HG02973 (cell line): Measurements from ENCODE around the gene ZNF621.

Experiments
- ATAC-seq: cut with Tn5 transposase; IDR thresholded peaks from one replicate; pipeline ENCODE4 v1.9.1; 2021; ENCODE audit warnings: moderate library complexity; ENCODE audit not compliant: unreplicated experiment

The ZNF621 gene

GRCh38 chr3:40524568-40525285 lies at the start of gene ZNF621:
Gene ZNF621 (plus strand): TSS chr3:40524960. CDS start chr3:40525841, 881 bp downstream.
- ATAC-seq = peak; percentile 98

GRCh38 chr3:40476478-40477470 lies 48.0 kb upstream of the ZNF621 start, which contains the start of gene ZNF619:
Gene ZNF619 (plus strand): TSS chr3:40477122. CDS start chr3:40477980, 858 bp downstream.
- peak; percentile 85 for ATAC-seq

GRCh38 chr3:40477666-40478065 lies 47.1 kb upstream of the ZNF621 start:
- no peak for ATAC-seq

GRCh38 chr3:40487172-40487571 lies 37.6 kb upstream of the ZNF621 start:
- ATAC-seq = no peak

- ATAC-seq = no peak
These were observed 33.8 kb upstream of the ZNF621 start for GRCh38 chr3:40490916-40491315.

GRCh38 chr3:40494698-40495097 lies 30.1 kb upstream of the ZNF621 start:
- no peak for ATAC-seq

GRCh38 chr3:40497288-40497687 lies 27.5 kb upstream of the ZNF621 start:
- no peak for ATAC-seq

GRCh38 chr3:40499952-40500351 lies 24.8 kb upstream of the ZNF621 start:
- no peak for ATAC-seq

GRCh38 chr3:40502034-40502433 lies 22.7 kb upstream of the ZNF621 start:
- ATAC-seq = no peak

GRCh38 chr3:40504636-40505430 lies 19.9 kb upstream of the ZNF621 start:
- no peak for ATAC-seq

GRCh38 chr3:40505599-40506462 lies 18.9 kb upstream of the ZNF621 start, which contains the start of gene ZNF620:
Gene ZNF620 (plus strand): TSS chr3:40506039. CDS start chr3:40506353, 314 bp downstream.
- ATAC-seq = peak; percentile 63

GRCh38 chr3:40511031-40511718 lies 13.6 kb upstream of the ZNF621 start:
- no peak for ATAC-seq

- no peak for ATAC-seq
These were observed 8.6 kb upstream of the ZNF621 start for GRCh38 chr3:40516201-40516600.

GRCh38 chr3:40518067-40518466 lies 6.7 kb upstream of the ZNF621 start:
- no peak for ATAC-seq

GRCh38 chr3:40518848-40519247 lies 5.9 kb upstream of the ZNF621 start:
- ATAC-seq = no peak

GRCh38 chr3:40521254-40521653 lies 3.5 kb upstream of the ZNF621 start:
- no peak for ATAC-seq

- ATAC-seq = no peak
These were observed 979 bp upstream of the ZNF621 start for GRCh38 chr3:40523781-40524180.

GRCh38 chr3:40524222-40524567 lies 565 bp upstream of the ZNF621 start:
- ATAC-seq = peak; percentile 17

- no peak for ATAC-seq
These were observed 3.7 kb downstream of the ZNF621 start for GRCh38 chr3:40528426-40528825.
